Neural cell (in vitro differentiated cells): Measurements from ENCODE around the gene ADGRL1. TPM values are rescaled to one million over a fixed set of nuclear protein-coding genes. Genes with fewer than 3 reads are reported as not detected.

Source experiments
- H2AFZ ChIP-seq: fragments of 200-600, 300-800 bp; sonication (generic), shearing (Covaris generic); 2 replicates; pipeline ENCODE4 v1.6.0; 2014; ENCODE audit warnings: low read depth, mild to moderate bottlenecking, antibody characterized with exemption, low read length, moderate library complexity
- H3F3A ChIP-seq: fragments of 200-600 bp; shearing (Covaris generic); 2 replicates; pipeline ENCODE4 v1.6.1; 2016; ENCODE audit warnings: mild to moderate bottlenecking, moderate library complexity, mixed read lengths, antibody characterized with exemption, low read length; ENCODE audit not compliant: insufficient read depth, poor library complexity, severe bottlenecking
- H3K27ac ChIP-seq: fragments of 200-600, 300-800 bp; sonication (generic), shearing (Covaris generic); 2 replicates; pipeline ENCODE4 v1.5.1; 2014; ENCODE audit warnings: mild to moderate bottlenecking, low read length, moderate library complexity
- H3K27me3 ChIP-seq: fragments of 300-800, 200-600 bp; sonication (generic), shearing (Covaris generic); 2 replicates; pipeline ENCODE4 v1.6.0; 2014; ENCODE audit warnings: mild to moderate bottlenecking, low read depth, low read length, moderate library complexity; ENCODE audit not compliant: insufficient read depth
- H3K36me3 ChIP-seq: fragments of 300-800, 200-600 bp; sonication (generic), shearing (Covaris generic); 2 replicates; pipeline ENCODE4 v1.5.1; 2014; ENCODE audit warnings: mild to moderate bottlenecking, antibody characterized with exemption, low read length, moderate library complexity; ENCODE audit not compliant: insufficient read depth
- H3K4me2 ChIP-seq: fragments of 300-800, 200-600 bp; sonication (generic), shearing (Covaris generic); 2 replicates; pipeline ENCODE4 v1.6.0; 2014; ENCODE audit warnings: mild to moderate bottlenecking, low read length
- H3K4me3 ChIP-seq: fragments of 300-800, 200-600 bp; sonication (generic), shearing (Covaris generic); 2 replicates; pipeline ENCODE4 v1.5.1; 2014; ENCODE audit warnings: mild to moderate bottlenecking, low read length, moderate library complexity
- H3K79me2 ChIP-seq: fragments of 200-600 bp; shearing (Covaris generic); replicated peaks from 2 replicates; pipeline ENCODE4 v1.6.0; 2014; ENCODE audit warnings: mild to moderate bottlenecking, low read length, moderate library complexity; ENCODE audit not compliant: insufficient read depth
- H3K9ac ChIP-seq: fragments of 300-800, 200-600 bp; sonication (generic), shearing (Covaris generic); 2 replicates; pipeline ENCODE4 v1.6.1; 2016; ENCODE audit warnings: mild to moderate bottlenecking, low read length, mixed read lengths
- H3K9me2 ChIP-seq: fragments of 200-600 bp; shearing (Covaris generic); 2 replicates; pipeline ENCODE4 v1.6.1; 2016; ENCODE audit warnings: mild to moderate bottlenecking, low read length, mixed read lengths; ENCODE audit not compliant: insufficient read depth
- H3K9me3 ChIP-seq: fragments of 200-600, 300-800 bp; sonication (generic), shearing (Covaris generic); 2 replicates; pipeline ENCODE4 v1.6.1; 2016; ENCODE audit warnings: mild to moderate bottlenecking, mixed run types, low read length, moderate library complexity, mixed read lengths
- H4K20me1 ChIP-seq: fragments of 200-600 bp; shearing (Covaris generic); 2 replicates; pipeline ENCODE4 v1.6.1; 2016; ENCODE audit warnings: mild to moderate bottlenecking, mixed run types; ENCODE audit not compliant: insufficient read depth
- CTCF ChIP-seq: fragments of 450-650 bp; IDR thresholded peaks from 2 replicates; pipeline ENCODE4 v1.5.1; 2014; ENCODE audit warnings: antibody characterized with exemption, mild to moderate bottlenecking, moderate library complexity; ENCODE audit not compliant: poor library complexity, severe bottlenecking
- EP300 ChIP-seq: fragments of 450-650 bp; conservative IDR thresholded peaks from 2 replicates; pipeline ENCODE4 v1.6.1; 2014; ENCODE audit warnings: antibody characterized with exemption, mild to moderate bottlenecking, moderate library complexity; ENCODE audit not compliant: poor library complexity, severe bottlenecking
- EZH2 ChIP-seq: fragments of 200-600, 300-800 bp; shearing (Covaris generic), sonication (generic); IDR thresholded peaks from 2 replicates; pipeline ENCODE4 v1.6.1; 2014; ENCODE audit warnings: antibody characterized with exemption, low read length, borderline replicate concordance, mild to moderate bottlenecking; ENCODE audit not compliant: insufficient read depth, poor library complexity, severe bottlenecking
- MXI1 ChIP-seq: fragments of 450-650 bp; conservative IDR thresholded peaks from 2 replicates; pipeline ENCODE4 v1.6.1; 2014; ENCODE audit warnings: antibody characterized with exemption, mild to moderate bottlenecking; ENCODE audit not compliant: poor library complexity, severe bottlenecking
- POLR2AphosphoS5 ChIP-seq: IDR thresholded peaks from 2 replicates; pipeline ENCODE4 v1.6.1; 2012
- RAD21 ChIP-seq: fragments of 450-650 bp; conservative IDR thresholded peaks from 2 replicates; pipeline ENCODE4 v1.6.1; 2014; ENCODE audit warnings: antibody characterized with exemption, mild to moderate bottlenecking, moderate library complexity
- REST ChIP-seq: IDR thresholded peaks from 2 replicates; pipeline ENCODE4 v1.6.1; 2012; ENCODE audit warnings: borderline replicate concordance
- SMC3 ChIP-seq: fragments of 450-650 bp; conservative IDR thresholded peaks from 2 replicates; pipeline ENCODE4 v1.6.1; 2014; ENCODE audit warnings: antibody characterized with exemption, mild to moderate bottlenecking, moderate library complexity; ENCODE audit not compliant: poor library complexity
- TAF1 ChIP-seq: IDR thresholded peaks from 2 replicates; pipeline ENCODE4 v1.6.1; 2012; ENCODE audit warnings: low read depth
- polyA plus RNA-seq: library from polyadenylated mRNA; depleted of rRNA; stranded (reverse); fragments of >200 nt; gene quantifications from 2 replicates; pipeline ENCODE4 v1.2.3, GENCODE V29; 2014

Gene ADGRL1
- polyA plus RNA-seq, 1 donor from 2014 or later, result 22.2 TPM

GRCh38 chr19:14174883-14175282 lies 31.1 kb downstream of the ADGRL1 start:
- H3K9ac ChIP-seq, result no peak overlapping the region
- no peaks in the 10 kb centered on the region for H3F3A ChIP-seq
- no peaks in the 10 kb centered on the region for H3K27me3 ChIP-seq
- H3K79me2 ChIP-seq, result no peaks in the 10 kb centered on the region
- H3K36me3 ChIP-seq, result peaks cover 8% of the 10 kb centered on the region
- no peak overlapping the region for H3K4me2 ChIP-seq
- no peaks in the 10 kb centered on the region for H4K20me1 ChIP-seq
- H2AFZ ChIP-seq, result no peak overlapping the region
- no peaks in the 10 kb centered on the region for H3K9me3 ChIP-seq
- no peaks in the 10 kb centered on the region for H3K9me2 ChIP-seq
- no peak overlapping the region for H3K4me3 ChIP-seq
- no peak overlapping the region for H3K27ac ChIP-seq
- TF ChIP-seq REST, result no peak
- no peak for TF ChIP-seq EP300
- no peak for TF ChIP-seq RAD21
- no peak for TF ChIP-seq SMC3
- no peak for TF ChIP-seq CTCF
- TF ChIP-seq MXI1, result no peak
- TF ChIP-seq EZH2, result no peak
- no peak for TF ChIP-seq TAF1
- no peak for TF ChIP-seq POLR2AphosphoS5

- Histone ChIP-seq H3K4me2 (no peak overlapping the region), H3K79me2 (no peaks in the 10 kb centered on the region), H3K9me2 (no peaks in the 10 kb centered on the region), H3F3A (no peaks in the 10 kb centered on the region), H3K9ac (no peak overlapping the region), H3K36me3 (peaks cover 8% of the 10 kb centered on the region), H3K4me3 (no peak overlapping the region), H2AFZ (no peak overlapping the region), H3K27ac (no peak overlapping the region), H3K9me3 (no peaks in the 10 kb centered on the region), H4K20me1 (no peaks in the 10 kb centered on the region), H3K27me3 (no peaks in the 10 kb centered on the region)
- TF ChIP-seq EP300 (no peak), POLR2AphosphoS5 (no peak), CTCF (no peak), TAF1 (no peak), REST (no peak), SMC3 (no peak), EZH2 (no peak), RAD21 (no peak), MXI1 (no peak)
Measured at GRCh38 chr19:14168993-14169392, 37.0 kb downstream of the ADGRL1 start.
